Right lung (tissue), 5 donors: Measurements from ENCODE around the gene TAF3. TPM values are rescaled to one million over a fixed set of nuclear protein-coding genes. Genes with fewer than 3 reads are reported as not detected.

Source experiments
- DNase-seq, 2 donors: peaks; one replicate each; pipeline ENCODE4 v3.0.0-alpha.2; 2013
- polyA plus RNA-seq, 5 donors: library from polyadenylated mRNA; unstranded; fragments of 120-200 nt; gene quantifications; one replicate each; pipeline versions ENCODE4 v1.2.1 to v1.2.3, GENCODE V29; 2013; ENCODE audit warnings: inconsistent platforms in 1 of 5, low replicate concordance in 1 of 5; ENCODE audit not compliant: insufficient read length in 5 of 5, insufficient read depth in 1 of 5

Gene TAF3
- polyA plus RNA-seq, 5 donors: 8.3 to 9.7 (median 9.0) TPM

GRCh38 chr10:7933262-7933661, 115.0 kb downstream of the TAF3 start:
- DNase-seq: no peak

- DNase-seq: no peak
Observed at GRCh38 chr10:7933757-7934156, 115.5 kb downstream of the TAF3 start.

GRCh38 chr10:7937315-7937945, 119.1 kb downstream of the TAF3 start:
- DNase-seq: no peak

GRCh38 chr10:7941576-7941975, 123.3 kb downstream of the TAF3 start:
- DNase-seq: no peak

- no peak for DNase-seq
Observed at GRCh38 chr10:7942316-7942715, 124.0 kb downstream of the TAF3 start.

- no peak for DNase-seq
Observed at GRCh38 chr10:7942859-7943258, 124.6 kb downstream of the TAF3 start.

GRCh38 chr10:7944215-7944480, 125.8 kb downstream of the TAF3 start:
- no peak for DNase-seq

GRCh38 chr10:7944537-7944936, 126.2 kb downstream of the TAF3 start:
- no peak for DNase-seq

- DNase-seq: no peak
Observed at GRCh38 chr10:7945034-7945433, 126.7 kb downstream of the TAF3 start.

- DNase-seq: no peak
Observed at GRCh38 chr10:7945469-7946187, 127.3 kb downstream of the TAF3 start.

GRCh38 chr10:7948371-7949000, 130.2 kb downstream of the TAF3 start:
- DNase-seq: no peak

- DNase-seq: no peak
Observed at GRCh38 chr10:7950981-7951847, 132.9 kb downstream of the TAF3 start.

GRCh38 chr10:7952266-7952665, 134.0 kb downstream of the TAF3 start:
- no peak for DNase-seq

- no peak for DNase-seq
Observed at GRCh38 chr10:7953447-7953846, 135.1 kb downstream of the TAF3 start.

GRCh38 chr10:7955446-7955845, 137.1 kb downstream of the TAF3 start:
- DNase-seq: no peak

- DNase-seq: no peak
Observed at GRCh38 chr10:7956508-7956907, 138.2 kb downstream of the TAF3 start.

- no peak for DNase-seq
Observed at GRCh38 chr10:7957591-7957990, 139.3 kb downstream of the TAF3 start.

- DNase-seq: no peak
Observed at GRCh38 chr10:7958442-7958841, 140.1 kb downstream of the TAF3 start.

- no peak for DNase-seq
Observed at GRCh38 chr10:7960108-7960507, 141.8 kb downstream of the TAF3 start.

- DNase-seq: no peak
Observed at GRCh38 chr10:7962592-7962991, 144.3 kb downstream of the TAF3 start.

- DNase-seq: no peak
Observed at GRCh38 chr10:7965457-7965856, 147.2 kb downstream of the TAF3 start.

- no peak for DNase-seq
Observed at GRCh38 chr10:7967035-7967434, 148.7 kb downstream of the TAF3 start.
